ENCODE measurements around the gene DBX1.

GRCh38 chr11:20111871-20112270 is 48.4 kb downstream of the DBX1 start:
- no peak for TF ChIP-seq CTCF (IDR thresholded peaks at IDR 0.05)
- TF ChIP-seq POLR2A (IDR thresholded peaks at IDR 0.05): no peak

All from testis (tissue), 2 donors.